Measurements from ENCODE around the gene ADAMTS2. TPM values are rescaled to one million over a fixed set of nuclear protein-coding genes. Genes with fewer than 3 reads are reported as not detected.

The ADAMTS2 gene
- total RNA-seq, 1 experiment from 2014 or later = 3.9 TPM

GRCh38 chr5:179154991-179155955 is 190.0 kb downstream of the ADAMTS2 start:
- Histone ChIP-seq H3K9me2 (ENCODE audit: insufficient read depth) (no peaks in the 10 kb centered on the region), H3K4me3 (replicated peaks in 1 of 2; ENCODE audit: low read depth in 1 of 2, low read length in 2 of 2) (no peak overlapping the region), H3K9me3 (ENCODE audit: control insufficient read depth in 1 of 2, insufficient read depth in 1 of 2, low read depth in 1 of 2, low read length in 2 of 2) (no peaks in the 10 kb centered on the region), H2AFZ (ENCODE audit: low read depth, low read length, poor library complexity, severe bottlenecking) (no peak overlapping the region), H3K9ac (ENCODE audit: low read length) (no peak overlapping the region), H4K20me1 (ENCODE audit: insufficient read depth) (no peaks in the 10 kb centered on the region), H3K79me2 (ENCODE audit: insufficient read depth, low read length) (no peaks in the 10 kb centered on the region), H3K4me2 (ENCODE audit: low read length) (no peak overlapping the region), H3K27me3 (ENCODE audit: insufficient read depth, low read length) (no peaks in the 10 kb centered on the region), H3K36me3 (ENCODE audit: control insufficient read depth in 1 of 2, insufficient read depth in 2 of 2, low read length in 2 of 2) (no peaks in the 10 kb centered on the region), H3K4me1 (ENCODE audit: control insufficient read depth in 1 of 2, insufficient read depth in 2 of 2, low read length in 2 of 2) (no peaks in the 10 kb centered on the region), H3K27ac (ENCODE audit: low read depth, low read length) (no peak overlapping the region)
- BruUV-seq (replicated peaks) = no TSS peak
- TF ChIP-seq REST (IDR thresholded peaks at IDR 0.05; ENCODE audit: low read depth) (no peak), ELF1 (IDR thresholded peaks at IDR 0.05; ENCODE audit: borderline replicate concordance, low read depth) (no peak), ZFX (IDR thresholded peaks at IDR 0.05) (no peak), RAD21 (IDR thresholded peaks at IDR 0.05; ENCODE audit: low read depth) (no peak), ZNF274 (IDR thresholded peaks at IDR 0.05; ENCODE audit: low read depth, low read length) (no peak), EGR1 (IDR thresholded peaks at IDR 0.05; ENCODE audit: low read depth) (no peak), FOSL1 (IDR thresholded peaks at IDR 0.05; ENCODE audit: low read depth) (no peak), MAX (IDR thresholded peaks at IDR 0.05) (no peak), SRF (IDR thresholded peaks at IDR 0.05; ENCODE audit: low read depth) (no peak), POLR2AphosphoS5 (IDR thresholded peaks at IDR 0.05; ENCODE audit: low read depth, low read length) (no peak), EZH2phosphoT487 (IDR thresholded peaks at IDR 0.05; ENCODE audit: borderline replicate concordance) (no peak), JUND (IDR thresholded peaks at IDR 0.05) (no peak), EZH2 (IDR thresholded peaks at IDR 0.05) (no peak), SP1 (IDR thresholded peaks at IDR 0.05; ENCODE audit: low read depth) (no peak), TCF7L2 (IDR thresholded peaks at IDR 0.05; ENCODE audit: borderline replicate concordance, extremely low read depth, insufficient read depth, insufficient read length) (no peak), CTCF (IDR thresholded peaks at IDR 0.05 in 2 of 3, conservative IDR thresholded peaks at IDR 0.05 in 1 of 3; ENCODE audit: borderline replicate concordance in 1 of 3, insufficient read depth in 1 of 3, low read depth in 2 of 3, low read length in 2 of 3) (no peak), SIN3A (IDR thresholded peaks at IDR 0.05; ENCODE audit: low read depth) (no peak)
- intact Hi-C loops (cut with micrococcal nuclease) = no loop called here
- DNase-seq (ENCODE audit: low read depth, low spot score) (no peak), ATAC-seq (peak; percentile 30; the same call in 1 of the 2 replicates)
- ChIA-PET POLR2A (no interaction called here), RAD21 (ENCODE audit: low non-redundant PET in 1 of 2, low total read pairs in 2 of 2, uncharacterized antibody in 2 of 2, unreplicated experiment in 2 of 2) (no interaction called here), CTCF (no interaction called here)

All from HCT116 (cell line).